NCI-H2029 (cell line): Measurements from ENCODE around the gene PARP14.
"Not testable (repeated sequence)": the region's sequence is repeated elsewhere in the genome, so short reads cannot be mapped to it uniquely, and the experiment has no call there.

Experiments
- DNase-seq: peaks from one replicate; lab custom pipeline; 2025; lab: John Stamatoyannopoulos, UW

The PARP14 gene

DNA sequence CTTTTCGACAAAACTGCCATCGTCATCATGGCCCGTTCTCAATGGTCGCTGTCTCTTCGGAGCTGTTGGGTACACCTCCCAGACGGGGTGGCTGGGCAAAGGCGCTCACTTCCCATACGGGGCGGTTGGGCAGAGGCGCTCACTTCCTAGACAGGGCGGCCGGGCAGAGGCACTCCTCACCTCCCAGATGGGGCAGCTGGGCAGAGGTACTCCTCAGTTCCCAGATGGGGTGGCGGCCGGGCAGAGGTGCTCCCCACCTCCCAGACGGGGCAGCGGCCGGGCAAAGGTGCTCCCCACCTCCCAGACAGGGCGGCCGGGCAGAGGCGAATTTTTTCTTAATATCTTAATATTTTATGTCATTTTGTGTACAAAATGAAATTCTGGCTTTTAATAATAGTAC, 44.5 kb downstream of the PARP14 start:
- no peak for DNase-seq

DNA sequence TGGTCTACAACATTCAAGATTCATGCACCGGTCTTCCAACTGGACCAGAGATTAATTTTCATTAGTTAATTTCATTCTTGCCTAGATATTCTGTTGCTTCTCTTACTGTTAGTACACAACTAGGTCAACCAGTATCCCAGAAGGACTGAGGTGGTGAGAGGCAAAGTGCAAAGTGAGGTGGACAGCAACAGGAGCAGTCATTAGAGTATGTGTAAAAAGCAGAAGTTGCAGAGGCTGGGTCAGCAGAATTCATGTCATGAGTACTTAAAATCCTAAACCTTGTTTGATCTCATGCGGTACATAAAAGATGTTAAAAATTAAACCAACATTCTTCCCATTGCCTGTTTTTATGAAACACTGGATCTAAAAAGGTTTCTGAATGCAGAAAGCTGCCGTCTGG, 46.7 kb downstream of the PARP14 start:
- DNase-seq, result no peak

DNA sequence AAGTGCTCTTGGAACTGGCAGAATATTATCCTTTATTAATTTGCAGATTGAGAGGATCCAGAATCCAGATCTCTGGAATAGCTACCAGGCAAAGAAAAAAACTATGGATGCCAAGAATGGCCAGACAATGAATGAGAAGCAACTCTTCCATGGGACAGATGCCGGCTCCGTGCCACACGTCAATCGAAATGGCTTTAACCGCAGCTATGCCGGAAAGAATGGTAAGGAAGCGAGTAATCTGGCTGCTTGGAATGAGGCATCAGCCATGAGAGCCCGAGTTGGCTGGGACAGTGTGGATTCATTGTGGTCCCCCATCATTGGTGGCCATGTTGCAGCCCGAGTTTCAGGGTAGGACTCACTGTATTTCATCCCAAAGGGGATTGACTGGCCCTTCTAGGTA, 47.1 kb downstream of the PARP14 start:
- DNase-seq, result no peak

DNA sequence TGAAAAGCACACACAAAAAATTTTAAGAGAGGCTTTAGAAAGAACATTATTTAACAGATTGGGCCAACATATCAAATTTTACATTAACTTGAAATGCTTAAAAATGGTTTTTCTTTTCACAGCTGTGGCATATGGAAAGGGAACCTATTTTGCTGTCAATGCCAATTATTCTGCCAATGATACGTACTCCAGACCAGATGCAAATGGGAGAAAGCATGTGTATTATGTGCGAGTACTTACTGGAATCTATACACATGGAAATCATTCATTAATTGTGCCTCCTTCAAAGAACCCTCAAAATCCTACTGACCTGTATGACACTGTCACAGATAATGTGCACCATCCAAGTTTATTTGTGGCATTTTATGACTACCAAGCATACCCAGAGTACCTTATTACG, 47.5 kb downstream of the PARP14 start:
- no peak for DNase-seq

DNA sequence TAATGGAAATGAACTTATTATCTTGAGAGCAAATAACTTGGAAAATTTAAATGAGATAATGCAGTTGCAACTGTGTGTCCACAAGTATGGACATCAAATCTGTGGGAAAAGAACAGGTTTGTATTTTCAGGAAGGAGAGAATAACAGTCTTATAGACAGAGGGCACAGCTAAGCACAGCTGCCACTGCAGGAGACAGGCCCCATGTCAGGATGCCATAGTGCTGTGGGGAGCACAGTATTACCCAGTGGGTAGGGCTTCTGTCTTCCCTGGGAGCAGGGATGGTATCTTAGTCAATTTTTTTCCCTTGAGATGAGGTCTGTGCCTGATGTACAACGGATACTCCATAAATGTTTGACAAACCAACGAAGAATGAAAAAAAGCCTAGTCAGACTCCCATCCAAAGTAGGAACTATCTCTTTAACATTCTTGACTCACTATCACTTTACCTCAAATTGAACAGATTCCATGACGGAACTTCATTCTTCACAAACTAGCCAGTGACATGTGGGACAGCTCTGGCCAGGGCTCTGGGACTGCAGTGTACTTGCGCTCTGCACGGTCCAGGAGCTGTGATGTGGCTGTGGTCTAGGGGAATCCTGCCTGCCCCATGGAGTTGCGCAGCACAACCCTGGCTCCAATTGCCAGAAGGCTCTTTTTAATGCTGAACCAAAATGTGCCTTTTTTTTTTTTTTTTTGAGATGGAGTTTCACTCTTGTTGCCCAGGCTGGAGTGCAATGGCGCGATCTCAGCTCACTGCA, 48.3 kb downstream of the PARP14 start:
- no peak for DNase-seq

DNA sequence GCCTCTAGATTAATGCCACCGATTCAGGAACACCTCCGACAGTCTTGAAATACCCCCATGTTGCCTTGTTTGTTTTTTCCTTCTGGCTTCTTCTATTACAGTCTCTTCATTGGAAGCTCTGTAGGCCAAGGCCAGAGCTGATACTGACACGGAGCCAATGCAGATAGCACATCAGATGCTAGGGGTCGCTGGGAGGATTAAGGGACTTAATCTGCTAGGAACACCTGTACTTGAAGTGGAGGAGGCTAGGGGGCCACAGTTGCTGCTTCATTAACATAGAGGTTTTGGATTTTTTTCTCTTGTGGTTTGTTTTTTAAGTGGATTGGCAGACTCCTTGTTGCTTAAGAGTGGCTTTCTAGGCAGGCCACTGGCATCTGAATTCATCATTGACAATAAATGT, 49.6 kb downstream of the PARP14 start:
- DNase-seq, result no peak

DNA sequence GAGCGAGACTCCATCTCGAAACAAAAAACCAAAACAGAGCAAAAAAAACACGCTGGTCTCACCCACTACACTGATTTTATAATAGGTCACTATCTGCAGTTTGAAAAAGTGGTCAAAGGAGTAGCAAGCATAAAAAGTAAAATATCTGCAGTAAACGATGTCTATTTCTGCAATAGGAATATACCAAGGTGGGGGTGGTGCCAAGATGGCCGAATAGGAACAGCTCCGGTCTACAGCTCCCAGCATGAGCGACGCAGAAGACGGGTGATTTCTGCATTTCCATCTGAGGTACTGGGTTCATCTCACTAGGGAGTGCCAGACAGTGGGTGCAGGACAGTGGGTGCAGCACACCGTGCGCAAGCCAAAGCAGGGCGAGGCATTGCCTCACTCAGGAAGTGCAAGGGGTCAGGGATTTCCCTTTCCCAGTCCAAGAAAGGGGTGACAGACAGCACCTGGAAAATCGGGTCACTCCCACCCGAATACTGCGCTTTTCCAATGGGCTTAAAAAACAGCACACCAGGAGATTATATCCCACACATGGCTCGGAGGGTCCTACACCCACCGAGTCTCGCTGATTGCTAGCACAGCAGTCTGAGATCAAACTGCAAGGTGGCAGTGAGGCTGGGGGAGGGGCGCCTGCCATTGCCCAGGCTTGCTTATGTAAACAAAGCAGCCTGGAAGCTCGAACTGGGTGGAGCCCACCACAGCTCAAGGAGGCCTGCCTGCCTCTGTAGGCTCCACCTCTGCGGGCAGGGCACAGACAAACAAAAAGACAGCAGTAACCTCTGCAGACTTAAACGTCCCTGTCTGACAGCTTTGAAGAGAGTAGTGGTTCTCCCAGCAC, 52.3 kb downstream of the PARP14 start:
- DNase-seq, result not testable (repeated sequence)

DNA sequence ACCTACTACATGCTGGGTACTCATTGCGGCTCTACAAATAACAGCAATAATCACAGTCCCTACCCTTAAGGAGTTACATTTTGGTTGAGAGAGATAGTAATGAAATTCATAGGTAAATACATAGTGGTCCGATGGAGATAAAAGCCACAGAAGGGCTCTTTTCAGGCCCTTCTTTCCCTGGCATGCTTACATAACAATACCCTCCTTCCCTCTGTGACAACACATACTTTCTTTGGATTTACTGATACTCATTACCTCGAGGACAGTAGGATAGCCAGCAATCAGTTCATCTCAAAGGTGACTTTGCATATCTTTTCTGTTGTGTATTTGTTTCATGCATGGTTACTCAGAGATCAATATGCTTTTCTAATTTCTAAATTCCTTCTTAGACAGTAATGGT, 58.5 kb downstream of the PARP14 start:
- no peak for DNase-seq

DNA sequence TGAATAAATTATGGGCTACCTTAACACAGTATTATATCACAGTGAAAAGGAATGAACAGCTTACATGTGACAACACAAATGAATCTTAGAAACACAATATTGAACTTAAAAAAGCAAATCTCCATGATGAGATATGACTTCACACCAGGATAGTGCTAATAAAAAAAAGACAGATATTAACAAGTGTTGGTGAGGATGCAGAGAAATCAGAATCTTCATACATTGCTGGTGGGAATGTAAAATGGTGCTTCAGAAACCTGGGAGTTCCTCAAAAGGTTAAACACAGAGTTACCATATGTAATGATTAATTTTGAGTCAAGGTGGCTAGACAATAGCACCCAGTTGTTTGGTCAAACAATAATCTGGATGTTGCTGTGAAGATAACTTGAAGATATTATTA, 61.6 kb downstream of the PARP14 start:
- DNase-seq, result no peak

DNA sequence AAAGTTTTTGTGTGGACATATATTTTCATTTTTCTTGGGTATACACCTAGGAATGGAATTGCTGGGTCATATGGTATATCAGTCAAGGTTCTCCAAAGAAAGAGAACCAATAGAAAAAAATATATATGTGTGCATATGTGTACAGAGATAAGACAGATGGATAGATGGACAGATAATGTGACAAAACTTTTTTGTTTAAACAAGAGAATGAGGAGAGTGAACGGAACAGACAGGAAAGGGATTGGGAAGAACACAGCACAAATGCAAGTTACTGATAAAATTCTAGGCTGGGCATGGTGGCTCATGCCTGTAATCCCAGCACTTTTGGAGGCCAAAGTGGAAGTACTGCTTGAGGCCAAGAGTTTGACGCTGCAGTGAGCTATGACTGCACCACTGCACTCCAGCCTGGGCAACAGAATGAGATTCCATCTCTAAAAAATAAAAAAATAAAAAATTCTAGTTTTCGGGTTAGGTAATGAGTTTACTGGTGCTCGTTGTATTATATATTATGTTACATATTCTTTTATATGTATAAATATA, 63.0 kb downstream of the PARP14 start:
- no peak for DNase-seq

DNA sequence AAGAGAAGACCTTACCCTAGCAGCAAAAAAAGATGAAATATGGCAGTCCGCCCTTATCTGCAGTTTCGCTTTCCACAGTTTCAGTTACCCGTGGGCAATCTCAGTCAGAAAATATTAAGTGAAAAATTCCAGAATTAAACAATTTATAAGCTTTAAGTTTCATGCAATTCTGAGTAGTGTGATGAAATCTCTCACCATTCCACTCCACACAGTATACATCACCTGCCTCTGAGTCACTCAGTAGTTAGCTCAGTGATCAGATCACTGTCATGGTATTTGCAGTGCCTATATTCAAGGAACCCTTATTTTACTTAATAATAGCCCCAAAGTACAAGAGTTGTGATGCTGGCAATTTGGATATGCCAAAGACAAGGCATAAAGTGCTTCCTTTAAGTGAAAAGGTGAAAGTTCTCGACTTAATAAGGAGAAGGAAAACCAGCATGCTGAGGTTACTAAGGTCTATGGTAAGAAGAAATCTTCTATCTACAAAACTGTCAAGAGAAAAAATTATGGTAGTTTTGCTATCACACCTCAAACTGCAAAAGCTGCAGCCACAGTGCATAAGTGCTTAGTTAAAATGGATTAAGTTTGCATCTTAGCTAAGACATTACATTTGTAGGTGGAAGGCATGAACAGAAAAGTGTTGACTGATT, 64.9 kb downstream of the PARP14 start:
- no peak for DNase-seq

DNA sequence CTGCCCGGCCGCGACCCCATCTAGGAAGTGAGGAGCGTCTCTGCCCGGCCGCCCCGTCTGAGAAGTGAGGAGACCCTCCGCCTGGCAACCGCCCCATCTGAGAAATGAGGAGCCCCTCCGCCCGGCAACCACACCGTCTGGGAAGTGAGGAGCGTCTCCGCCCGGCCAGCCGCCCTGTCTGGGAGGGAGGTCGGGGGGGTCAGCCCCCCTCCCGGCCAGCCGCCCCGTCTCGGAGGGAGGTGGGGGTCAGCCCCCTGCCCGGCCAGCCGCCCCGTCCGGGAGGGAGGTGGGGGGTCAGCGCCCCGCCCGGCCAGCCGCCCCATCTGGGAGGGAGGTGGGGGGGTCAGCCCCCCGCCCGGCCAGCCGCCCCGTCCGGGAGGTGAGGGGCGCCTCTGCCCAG, 66.7 kb downstream of the PARP14 start:
- DNase-seq, result not testable (repeated sequence)

DNA sequence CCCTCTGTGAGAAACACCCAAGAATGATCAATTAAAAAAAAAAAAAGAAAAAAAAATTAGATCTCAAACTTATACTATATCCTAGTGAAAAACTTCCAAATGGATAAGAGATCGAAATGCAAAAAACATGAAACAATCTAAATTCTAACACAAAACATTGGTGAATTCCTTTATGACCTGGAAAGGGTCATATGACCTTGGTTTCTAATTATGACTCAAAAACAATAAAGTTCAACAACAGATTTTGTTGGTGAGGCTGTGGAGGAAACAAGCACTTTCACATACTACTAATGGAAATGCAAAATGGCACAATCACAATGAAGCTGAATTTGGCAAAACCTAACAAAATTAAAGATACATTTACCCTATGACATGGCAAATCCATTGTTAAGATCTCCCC, 67.7 kb downstream of the PARP14 start:
- no peak for DNase-seq

DNA sequence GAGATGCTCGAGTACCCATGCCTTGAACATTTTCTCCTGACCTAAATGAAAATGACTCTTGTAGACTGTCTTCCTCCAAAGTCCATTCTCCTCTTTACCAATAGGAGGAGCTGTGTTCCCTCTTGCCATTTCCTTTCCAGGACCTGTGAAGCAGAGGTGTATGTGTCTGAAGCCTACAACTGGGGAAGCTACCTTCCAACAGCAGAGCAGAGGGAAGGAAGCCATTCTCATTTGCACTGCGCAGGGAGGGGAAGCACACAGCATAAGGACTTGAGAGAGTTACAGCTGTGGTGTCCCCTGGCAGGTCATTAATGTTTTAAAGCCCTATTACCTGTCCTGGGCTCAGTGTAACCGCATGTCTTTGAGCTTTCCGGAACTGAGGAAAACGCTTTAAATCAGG, 74.3 kb downstream of the PARP14 start:
- no peak for DNase-seq

DNA sequence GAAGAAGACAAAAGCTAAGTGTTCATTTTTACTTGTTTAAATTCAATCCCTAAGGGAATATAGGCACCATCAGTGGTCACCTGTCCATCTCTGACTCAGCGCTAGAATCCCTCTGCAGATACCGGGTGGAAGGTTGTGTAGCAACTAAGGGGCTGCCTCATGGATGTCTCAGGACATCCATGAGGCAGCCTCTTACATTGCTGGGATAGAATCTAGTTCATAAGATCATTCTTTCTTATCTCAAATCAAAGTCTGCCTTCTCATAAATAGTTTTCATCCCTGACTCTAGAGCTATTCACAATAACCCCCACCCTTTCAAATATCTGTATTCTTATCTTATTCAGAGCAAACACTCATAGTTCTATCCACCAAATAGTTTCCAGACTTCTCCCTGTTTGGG, 74.9 kb downstream of the PARP14 start:
- DNase-seq, result no peak

DNA sequence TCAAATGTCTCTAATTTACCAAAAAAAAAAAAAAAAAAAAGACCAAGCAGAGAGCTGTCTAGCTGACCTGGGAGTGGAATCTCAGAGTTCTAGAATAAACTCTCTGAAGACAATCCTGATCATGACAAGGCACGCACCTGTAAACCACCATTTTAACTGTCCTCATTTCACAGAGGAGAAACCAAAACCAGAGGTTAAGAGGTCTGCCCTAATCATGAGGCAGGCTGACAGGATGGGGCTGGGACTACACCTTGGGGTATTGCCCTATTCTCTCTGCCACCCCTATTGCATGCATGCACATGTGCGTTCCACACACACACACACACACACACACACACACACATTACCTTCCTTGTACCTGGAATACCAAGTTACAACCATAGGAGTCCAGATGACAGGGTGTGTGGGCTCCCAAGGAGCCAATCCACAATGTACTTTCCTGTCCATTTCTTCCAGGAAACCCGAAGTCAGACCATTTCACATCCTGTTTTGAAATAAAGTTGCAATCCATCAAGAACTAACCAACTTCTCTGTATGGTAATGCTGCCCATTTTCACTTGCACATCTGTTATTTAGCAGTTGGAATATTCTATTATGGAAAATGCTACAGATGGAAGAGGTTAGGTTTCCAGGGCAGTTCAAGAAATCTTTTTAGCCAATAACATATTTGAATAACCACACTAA, 78.4 kb downstream of the PARP14 start:
- no peak for DNase-seq

DNA sequence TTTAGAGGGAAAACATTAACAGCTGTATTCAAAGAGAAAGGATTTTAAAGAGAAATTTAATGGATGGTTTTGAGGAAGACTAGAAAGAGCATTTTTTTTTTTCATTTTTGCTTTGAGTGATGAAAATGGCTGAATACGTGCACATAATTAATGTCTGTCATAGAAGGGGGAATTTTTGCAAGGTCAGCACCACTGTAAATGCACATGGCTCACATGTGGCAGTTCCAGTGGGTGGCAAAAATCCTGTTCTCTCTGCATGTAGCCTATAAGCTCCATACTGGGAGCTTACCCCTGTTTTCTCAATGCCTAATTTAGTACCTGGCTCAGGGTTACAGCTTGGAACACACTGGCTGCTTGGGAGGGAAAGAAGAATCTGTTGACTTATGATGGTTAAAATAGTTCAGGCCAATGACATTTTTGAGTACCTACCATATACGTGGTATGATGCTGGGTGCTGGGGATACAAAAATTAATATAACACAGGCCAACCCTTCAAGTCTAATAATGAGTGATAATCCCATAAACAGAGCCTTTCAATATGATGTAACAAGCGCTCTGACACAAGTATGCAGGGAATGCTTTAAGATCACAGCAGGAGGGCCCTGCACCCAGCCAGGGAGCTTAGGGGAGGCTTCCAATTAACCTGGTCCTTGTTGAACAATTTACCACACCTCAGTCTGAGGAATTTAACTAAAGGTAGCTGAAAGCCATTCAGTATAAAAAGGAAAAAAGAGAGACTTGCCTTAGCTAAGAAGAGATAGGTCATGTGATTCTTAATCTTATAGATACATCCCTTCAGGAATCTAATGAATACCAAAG, 80.0 kb downstream of the PARP14 start:
- no peak for DNase-seq

DNA sequence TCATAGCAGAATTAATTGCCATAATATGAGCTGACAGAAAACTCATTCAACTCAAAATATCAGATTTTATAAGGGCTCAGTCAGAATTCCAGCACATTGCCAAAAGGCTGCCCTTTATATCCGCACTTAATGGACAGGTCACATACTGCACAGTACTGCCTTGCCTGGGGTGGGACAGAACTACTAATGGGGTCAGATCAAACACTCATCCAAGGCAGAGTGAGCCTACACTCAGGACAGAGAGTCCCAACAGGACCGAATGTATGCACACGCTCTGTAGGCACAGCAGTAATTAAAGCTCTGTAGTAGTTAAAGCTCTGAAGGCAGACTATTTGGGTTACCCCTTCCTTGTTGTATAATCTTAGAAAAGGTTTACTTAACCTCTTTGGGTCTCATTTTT, 85.8 kb downstream of the PARP14 start:
- no peak for DNase-seq

DNA sequence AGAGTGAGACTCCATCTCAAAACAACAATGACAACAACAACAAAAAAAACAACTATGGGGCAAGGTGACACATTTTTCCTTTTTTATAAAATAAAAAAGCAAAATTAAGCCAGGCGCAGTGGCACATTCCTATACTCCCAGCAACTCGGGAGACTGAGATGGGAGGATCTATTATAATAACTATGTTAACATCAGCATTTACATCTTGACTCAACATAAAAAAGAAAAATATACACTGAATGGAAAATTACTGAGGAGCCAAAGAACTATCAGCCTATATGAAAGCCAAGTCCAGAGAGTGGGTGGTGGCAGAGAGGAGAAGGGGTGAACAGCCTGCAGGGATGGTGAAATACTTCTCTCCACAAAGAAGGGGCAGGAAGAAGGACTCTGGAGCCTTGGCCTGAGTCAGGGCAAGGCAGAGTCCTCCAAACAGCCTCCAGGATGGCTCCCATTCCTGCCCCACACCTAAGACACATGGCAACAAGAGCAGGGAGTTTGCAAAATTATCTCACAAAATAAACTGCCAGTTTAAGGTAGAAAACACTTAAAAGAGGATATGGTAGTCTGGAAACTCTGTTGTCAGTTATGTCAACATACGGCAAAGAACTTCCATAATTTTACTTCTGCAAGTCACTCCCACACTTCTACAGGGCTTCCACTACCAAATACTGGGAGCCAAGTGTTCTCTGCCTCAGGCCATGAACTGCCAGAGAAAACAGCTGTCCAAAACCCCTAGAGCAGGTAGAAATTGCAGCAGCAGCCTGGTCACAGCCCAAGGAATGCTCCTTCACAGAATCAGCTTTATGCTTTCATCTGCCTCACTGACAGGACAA, 87.1 kb downstream of the PARP14 start:
- DNase-seq, result no peak

DNA sequence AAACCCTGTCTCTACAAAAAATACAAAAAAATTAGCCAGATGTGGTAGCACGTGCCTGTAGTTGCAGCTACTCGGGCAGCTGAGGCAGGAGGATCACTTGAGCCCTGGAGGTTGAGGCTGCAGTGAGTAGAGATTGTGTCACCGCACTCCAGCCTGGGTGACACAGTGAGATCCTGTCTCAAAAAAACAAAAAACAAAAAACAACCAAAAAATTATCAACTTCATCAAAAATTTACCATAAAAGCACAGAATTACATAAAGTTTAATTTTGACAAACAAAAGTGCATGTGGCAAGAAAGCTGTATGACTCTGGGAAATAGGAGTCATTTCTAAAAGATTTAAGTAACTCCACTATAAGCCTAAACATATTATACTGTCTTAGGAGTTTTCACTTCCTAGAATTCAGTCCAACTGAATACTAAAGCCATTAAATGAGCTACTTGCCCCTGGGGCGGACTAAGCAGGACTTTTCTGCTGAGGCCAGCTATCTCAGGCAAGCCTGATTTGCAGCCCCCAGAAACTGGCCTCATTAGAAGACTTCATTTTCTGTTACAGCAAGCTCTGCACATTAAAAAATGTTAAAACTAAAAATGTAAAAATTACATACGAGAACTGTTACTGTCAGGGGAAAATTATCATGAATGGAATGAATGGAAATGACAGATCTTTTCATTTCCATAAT, 90.0 kb downstream of the PARP14 start:
- DNase-seq, result no peak
